ENCODE results near the gene PAX2. TPM values are rescaled to one million over a fixed set of nuclear protein-coding genes. Genes with fewer than 3 reads are reported as not detected.

The PAX2 gene
- total RNA-seq, 1 donor from 2014 or later: 0.23 TPM

GRCh38 chr10:100835810-100836209 lies 90.4 kb downstream of the PAX2 start:
- Histone ChIP-seq H3K9me3 (ENCODE audit: insufficient read depth, low read depth, low read length) (no peaks in the 10 kb centered on the region), H3K9ac (ENCODE audit: low read length) (no peak overlapping the region), H3K4me1 (ENCODE audit: insufficient read depth, low read length) (no peaks in the 10 kb centered on the region), H3K4me2 (ENCODE audit: low read length) (no peak overlapping the region), H4K20me1 (ENCODE audit: insufficient read depth, low read length) (no peaks in the 10 kb centered on the region), H3K27me3 (ENCODE audit: insufficient read depth, low read length) (peaks cover 60% of the 10 kb centered on the region), H3K27ac (ENCODE audit: low read depth, low read length) (no peak overlapping the region), H3K79me2 (ENCODE audit: insufficient read depth, low read length) (no peaks in the 10 kb centered on the region), H2AFZ (ENCODE audit: low read depth, low read length) (no peak overlapping the region), H3K36me3 (ENCODE audit: insufficient read depth, low read length) (no peaks in the 10 kb centered on the region), H3K4me3 (ENCODE audit: insufficient read depth, low read depth, low read length) (no peak overlapping the region)
- DNase-seq (ENCODE audit: low read depth): no peak
- H3K27me3 Mint-ChIP-seq (ENCODE audit: low read depth, unreplicated experiment): peaks cover 33% of the 10 kb centered on the region
- H3K36me3 Mint-ChIP-seq (ENCODE audit: low read depth, unreplicated experiment): no peaks in the 10 kb centered on the region
- no peak overlapping the region for H3K27ac Mint-ChIP-seq (ENCODE audit: unreplicated experiment)
- peaks cover 4% of the 10 kb centered on the region for H3K9me3 Mint-ChIP-seq (ENCODE audit: unreplicated experiment)
- TF ChIP-seq CTCF (IDR thresholded peaks at IDR 0.05; ENCODE audit: insufficient read depth, low read depth, low read length) (no peak), EZH2 (IDR thresholded peaks at IDR 0.05; ENCODE audit: insufficient read depth, low read length) (no peak)
- H3K4me1 Mint-ChIP-seq (ENCODE audit: low read depth, unreplicated experiment): no peaks in the 10 kb centered on the region
- FAIRE-seq: no peak
- H3K4me3 Mint-ChIP-seq (ENCODE audit: unreplicated experiment): no peak overlapping the region

GRCh38 chr10:100836891-100837290 lies 91.5 kb downstream of the PAX2 start:
- no peak overlapping the region for H3K27ac Mint-ChIP-seq (ENCODE audit: unreplicated experiment)
- H3K4me1 Mint-ChIP-seq (ENCODE audit: low read depth, unreplicated experiment): no peaks in the 10 kb centered on the region
- Histone ChIP-seq H3K4me1 (ENCODE audit: insufficient read depth, low read length) (no peaks in the 10 kb centered on the region), H3K4me2 (ENCODE audit: low read length) (no peak overlapping the region), H3K9ac (ENCODE audit: low read length) (no peak overlapping the region), H4K20me1 (ENCODE audit: insufficient read depth, low read length) (no peaks in the 10 kb centered on the region), H3K79me2 (ENCODE audit: insufficient read depth, low read length) (no peaks in the 10 kb centered on the region), H2AFZ (ENCODE audit: low read depth, low read length) (no peak overlapping the region), H3K27ac (ENCODE audit: low read depth, low read length) (no peak overlapping the region), H3K36me3 (ENCODE audit: insufficient read depth, low read length) (no peaks in the 10 kb centered on the region), H3K27me3 (ENCODE audit: insufficient read depth, low read length) (peaks cover 54% of the 10 kb centered on the region), H3K4me3 (ENCODE audit: insufficient read depth, low read depth, low read length) (no peak overlapping the region), H3K9me3 (ENCODE audit: insufficient read depth, low read depth, low read length) (no peaks in the 10 kb centered on the region)
- no peaks in the 10 kb centered on the region for H3K36me3 Mint-ChIP-seq (ENCODE audit: low read depth, unreplicated experiment)
- H3K4me3 Mint-ChIP-seq (ENCODE audit: unreplicated experiment): no peak overlapping the region
- H3K27me3 Mint-ChIP-seq (ENCODE audit: low read depth, unreplicated experiment): peaks cover 28% of the 10 kb centered on the region
- FAIRE-seq (no peak), DNase-seq (ENCODE audit: low read depth) (no peak)
- TF ChIP-seq EZH2 (IDR thresholded peaks at IDR 0.05; ENCODE audit: insufficient read depth, low read length): no peak
- no peak for TF ChIP-seq CTCF (IDR thresholded peaks at IDR 0.05; ENCODE audit: insufficient read depth, low read depth, low read length)
- peaks cover 3% of the 10 kb centered on the region for H3K9me3 Mint-ChIP-seq (ENCODE audit: unreplicated experiment)

GRCh38 chr10:100837300-100837699 lies 91.9 kb downstream of the PAX2 start:
- Mint-ChIP-seq H3K9me3 (ENCODE audit: unreplicated experiment) (peaks cover 3% of the 10 kb centered on the region), H3K4me1 (ENCODE audit: low read depth, unreplicated experiment) (no peaks in the 10 kb centered on the region), H3K36me3 (ENCODE audit: low read depth, unreplicated experiment) (no peaks in the 10 kb centered on the region), H3K27me3 (ENCODE audit: low read depth, unreplicated experiment) (peaks cover 27% of the 10 kb centered on the region), H3K4me3 (ENCODE audit: unreplicated experiment) (no peak overlapping the region), H3K27ac (ENCODE audit: unreplicated experiment) (no peak overlapping the region)
- Histone ChIP-seq H3K4me2 (ENCODE audit: low read length) (no peak overlapping the region), H3K9ac (ENCODE audit: low read length) (no peak overlapping the region), H3K27ac (ENCODE audit: low read depth, low read length) (no peak overlapping the region), H4K20me1 (ENCODE audit: insufficient read depth, low read length) (no peaks in the 10 kb centered on the region), H3K9me3 (ENCODE audit: insufficient read depth, low read depth, low read length) (no peaks in the 10 kb centered on the region), H3K27me3 (ENCODE audit: insufficient read depth, low read length) (peaks cover 50% of the 10 kb centered on the region), H3K36me3 (ENCODE audit: insufficient read depth, low read length) (no peaks in the 10 kb centered on the region), H3K4me3 (ENCODE audit: insufficient read depth, low read depth, low read length) (no peak overlapping the region), H2AFZ (ENCODE audit: low read depth, low read length) (no peak overlapping the region), H3K4me1 (ENCODE audit: insufficient read depth, low read length) (no peaks in the 10 kb centered on the region), H3K79me2 (ENCODE audit: insufficient read depth, low read length) (no peaks in the 10 kb centered on the region)
- no peak for DNase-seq (ENCODE audit: low read depth)
- FAIRE-seq: no peak
- TF ChIP-seq EZH2 (IDR thresholded peaks at IDR 0.05; ENCODE audit: insufficient read depth, low read length): no peak
- no peak for TF ChIP-seq CTCF (IDR thresholded peaks at IDR 0.05; ENCODE audit: insufficient read depth, low read depth, low read length)

All from astrocyte (in vitro differentiated cells and primary cell).